Endothelial cell of umbilical vein (primary cell): Measurements from ENCODE around the gene SLC25A23. TPM values are rescaled to one million over a fixed set of nuclear protein-coding genes. Genes with fewer than 3 reads are reported as not detected.

Source experiments
- BruUV-seq: library from RNA; stranded (reverse); fragments of 400-500 nt; replicated peaks from 2 replicates; lab custom pipeline; 2021; lab: Mats Ljungman, UMichigan
- CTCF ChIA-PET: fragments of 300-600, 350-600 bp; sonication (Branson Sonifier 250); formaldehyde crosslinking; loops from one replicate; lab custom pipeline; 2021; ENCODE audit warnings: antibody characterized with exemption, inconsistent platforms; lab: Charles Lee
- POLR2A ChIA-PET: fragments of 300-600, 350-600 bp; sonication (Branson Sonifier 250); formaldehyde crosslinking; loops from one replicate; lab custom pipeline; 2021; ENCODE audit warnings: antibody characterized with exemption, inconsistent platforms; lab: Charles Lee
- DNase-seq: peaks from one replicate; pipeline ENCODE4 v3.0.0-alpha.2; 2011; ENCODE audit warnings: low read depth, low spot score
- FAIRE-seq: peaks from 2 replicates; lab custom pipeline; 2011; peaks lifted over from hg19 to GRCh38; lab: Jason Lieb, UNC
- H2AFZ ChIP-seq: 2 replicates; pipeline ENCODE4 v1.6.0; 2012; ENCODE audit warnings: low read depth, low read length, control low read depth, inconsistent platforms
- H3K27ac ChIP-seq: 2 replicates; pipeline ENCODE4 v1.5.1; 2011; ENCODE audit warnings: low read depth, mild to moderate bottlenecking, control low read depth, low read length, moderate library complexity; ENCODE audit not compliant: insufficient read depth
- H3K27me3 ChIP-seq, 2 experiments: 2 replicates each; pipeline versions ENCODE4 v1.6.0 to v1.6.1; 2011; ENCODE audit warnings: low read length in 2 of 2, mixed read lengths in 1 of 2; ENCODE audit not compliant: control insufficient read depth in 2 of 2, insufficient read depth in 2 of 2
- H3K36me3 ChIP-seq, 2 experiments: 2 replicates in 1 of 2; 3 replicates in 1 of 2; pipeline ENCODE4 v1.5.1; 2011; ENCODE audit warnings: low read length in 2 of 2, mild to moderate bottlenecking in 1 of 2, moderate library complexity in 1 of 2; ENCODE audit not compliant: control insufficient read depth in 2 of 2, insufficient read depth in 2 of 2; ENCODE audit errors: extremely low read depth in 1 of 2
- H3K4me1 ChIP-seq: 3 replicates; pipeline ENCODE4 v1.5.1; 2011; ENCODE audit warnings: mild to moderate bottlenecking, low read length; ENCODE audit not compliant: control insufficient read depth, insufficient read depth; ENCODE audit errors: extremely low read depth
- H3K4me2 ChIP-seq: 2 replicates; pipeline ENCODE4 v1.6.1; 2011; ENCODE audit warnings: low read length, control low read depth, mixed read lengths; ENCODE audit not compliant: insufficient read depth
- H3K4me3 ChIP-seq, 3 experiments: fragments of 200-600 bp in 1 of 3; sonication (generic), shearing (Covaris generic) in 1 of 3; replicated peaks in 1 of 3; 2 replicates each; pipeline ENCODE4 v1.5.1; 2011 to 2016; ENCODE audit warnings: control low read depth in 3 of 3, low read length in 3 of 3, mild to moderate bottlenecking in 2 of 3, inconsistent platforms in 1 of 3, low read depth in 1 of 3, moderate library complexity in 1 of 3; ENCODE audit not compliant: insufficient read depth in 1 of 3
- H3K79me2 ChIP-seq: 2 replicates; pipeline ENCODE4 v1.6.0; 2012; ENCODE audit warnings: low read length, inconsistent platforms; ENCODE audit not compliant: control insufficient read depth, insufficient read depth
- H3K9ac ChIP-seq: replicated peaks from 2 replicates; pipeline ENCODE3; 2011; ENCODE audit warnings: low read length, control low read depth; ENCODE audit not compliant: insufficient read depth; ENCODE audit errors: extremely low read depth
- H3K9me1 ChIP-seq: replicated peaks from 3 replicates; pipeline ENCODE4 v1.6.0; 2011; ENCODE audit warnings: mild to moderate bottlenecking, low read length; ENCODE audit not compliant: control insufficient read depth, insufficient read depth; ENCODE audit errors: extremely low read depth
- H3K9me3 ChIP-seq: replicated peaks from 2 replicates; pipeline ENCODE4 v1.5.1; 2012; ENCODE audit warnings: low read length, inconsistent platforms; ENCODE audit not compliant: control insufficient read depth, insufficient read depth
- H4K20me1 ChIP-seq: replicated peaks from 2 replicates; pipeline ENCODE3; 2011; ENCODE audit warnings: mild to moderate bottlenecking, low read length; ENCODE audit not compliant: control insufficient read depth, insufficient read depth; ENCODE audit errors: extremely low read depth
- CTCF ChIP-seq, 2 donors: IDR thresholded peaks; 1 replicate in 1 of 2; 2 replicates in 1 of 2; pipeline ENCODE4 v1.5.1; 2011; ENCODE audit warnings: low read length in 2 of 2, mild to moderate bottlenecking in 2 of 2, moderate library complexity in 2 of 2, control low read depth in 1 of 2, inconsistent platforms in 1 of 2, low read depth in 1 of 2; ENCODE audit not compliant: insufficient read depth in 1 of 2; ENCODE audit errors: extremely low read depth in 1 of 2
- EZH2 ChIP-seq: IDR thresholded peaks from 2 replicates; pipeline ENCODE4 v1.6.1; 2012; ENCODE audit warnings: borderline replicate concordance, low read depth, mild to moderate bottlenecking, moderate library complexity, low read length, inconsistent platforms; ENCODE audit not compliant: severe bottlenecking
- FOS ChIP-seq: IDR thresholded peaks from 2 replicates; pipeline ENCODE4 v1.6.1; 2011; ENCODE audit warnings: mild to moderate bottlenecking, low read length, moderate library complexity, borderline replicate concordance; ENCODE audit not compliant: insufficient read depth
- GATA2 ChIP-seq: IDR thresholded peaks from 2 replicates; pipeline ENCODE4 v1.7.0; 2011; ENCODE audit warnings: low read depth, mild to moderate bottlenecking, moderate library complexity, mixed read lengths, low read length; ENCODE audit not compliant: insufficient read length, insufficient read depth
- JUN ChIP-seq: IDR thresholded peaks from 2 replicates; pipeline ENCODE4 v1.6.1; 2011; ENCODE audit warnings: borderline replicate concordance, low read depth; ENCODE audit not compliant: insufficient read length, insufficient read depth
- MAX ChIP-seq: IDR thresholded peaks from 2 replicates; pipeline ENCODE4 v1.6.1; 2011; ENCODE audit not compliant: insufficient read depth, insufficient read length
- MYC ChIP-seq: IDR thresholded peaks from one replicate; pipeline ENCODE4 v1.6.1; 2011; ENCODE audit warnings: mild to moderate bottlenecking, low read depth, low read length
- POLR2A ChIP-seq: IDR thresholded peaks from 2 replicates; pipeline ENCODE4 v1.6.1; 2012; ENCODE audit warnings: low read depth, mild to moderate bottlenecking, control low read depth, low read length
- POLR2AphosphoS5 ChIP-seq: IDR thresholded peaks from 2 replicates; pipeline ENCODE4 v1.6.1; 2012; ENCODE audit warnings: low read depth, mild to moderate bottlenecking, control low read depth, low read length, moderate library complexity; ENCODE audit not compliant: insufficient read depth
- dilution Hi-C: fragments of 300-500 bp; cut with MboI; formaldehyde crosslinking; loops from one replicate; pipeline ENCODE4 v1.15.0; 2019; ENCODE audit warnings: low sequenced_read_pairs; ENCODE audit not compliant: extremely low pct_ligation_motif_present
- intact Hi-C: fragments of 100-400 bp; cut with micrococcal nuclease; formaldehyde crosslinking; loops from one replicate; pipeline ENCODE4 v1.10.0; 2022
- polyA plus RNA-seq, 4 experiments: library from polyadenylated mRNA; depleted of rRNA in 3 of 4; stranded (reverse) in 3 of 4; unstranded in 1 of 4; fragments of >200 nt; gene quantifications; 2 replicates each; pipeline versions ENCODE4 v1.2.1 to v1.2.3, GENCODE V29; 2011 to 2012; ENCODE audit warnings: missing spikeins in 1 of 4
- total RNA-seq: library from RNA; stranded (reverse); gene quantifications from 2 replicates; pipeline ENCODE4 v1.2.3, GENCODE V29; 2021

SLC25A23 gene
- total and polyA plus RNA-seq, 2 donors (not counting 3 experiments of a cell fraction or from before 2014, with no cell fraction given): 12.8 to 33.5 TPM

- Histone ChIP-seq H3K9me1 (no peaks in the 10 kb centered on the region), H3K36me3 (peaks cover 2 to 6% of the 10 kb centered on the region in 2 experiments), H3K4me2 (no peak overlapping the region), H3K9ac (no peak overlapping the region), H3K27ac (no peak overlapping the region), H3K4me1 (peaks cover 5% of the 10 kb centered on the region), H4K20me1 (no peaks in the 10 kb centered on the region), H3K27me3 (no peaks in the 10 kb centered on the region), H3K4me3 (no peak overlapping the region), H2AFZ (no peak overlapping the region), H3K79me2 (no peaks in the 10 kb centered on the region), H3K9me3 (no peaks in the 10 kb centered on the region)
- FAIRE-seq (no peak), DNase-seq (no peak)
- TF ChIP-seq JUN (no peak), FOS (no peak), CTCF (IDR thresholded peaks at IDR 0.05; ENCODE audit: extremely low read depth in 1 of 2, insufficient read depth in 1 of 2, low read depth in 1 of 2, low read length in 2 of 2) (no peak), EZH2 (no peak), POLR2AphosphoS5 (no peak), POLR2A (no peak), GATA2 (no peak), MYC (no peak), MAX (no peak)
- dilution Hi-C loops (no loop called here), intact Hi-C loops (no loop called here)
- BruUV-seq: no TSS peak
- ChIA-PET POLR2A (no interaction called here), CTCF (interaction anchor here (0.5 kb wide), 1 partner anchor 197 kb away, joined by 3 read pairs; no protein-coding TSS in a partner anchor)
Measured at GRCh38 chr19:6453951-6454565, 5.5 kb downstream of the SLC25A23 start.
